HepG2 (cell line): ENCODE results near the gene NPTXR. TPM values are rescaled to one million over a fixed set of nuclear protein-coding genes. Genes with fewer than 3 reads are reported as not detected.

Experiments
- ATAC-seq: fragments of 200-7000 bp; cut with Tn5 transposase; 3 replicates; pipeline ENCODE4 v1.9.1; 2020; ENCODE audit warnings: mild to moderate bottlenecking, moderate library complexity
- BruUV-seq: library from RNA; stranded (reverse); fragments of 400-500 nt; replicated peaks from 2 replicates; lab custom pipeline; 2021; lab: Mats Ljungman, UMichigan
- CTCF ChIA-PET: fragments of 300-600 bp; formaldehyde crosslinking; extraction: SDS; loops from one replicate; lab custom pipeline; 2021; ENCODE audit warnings: low total read pairs, inconsistent platforms, low intra/inter-chr PET ratio; lab: Yijun Ruan, JAX
- POLR2A ChIA-PET: fragments of 350-600 bp; sonication (Branson Sonifier 250); formaldehyde crosslinking; loops from one replicate; lab custom pipeline; 2020; ENCODE audit warnings: antibody characterized with exemption, inconsistent platforms; lab: Yijun Ruan, JAX
- DNase-seq: peaks from one replicate; pipeline ENCODE4 v3.0.0-alpha.2; 2015; ENCODE audit warnings: low spot score
- FAIRE-seq: peaks from 3 replicates; lab custom pipeline; 2011; peaks lifted over from hg19 to GRCh38; lab: Jason Lieb, UNC
- H2AFZ ChIP-seq: one replicate; pipeline ENCODE4 v1.6.1; 2011; ENCODE audit warnings: low read length, inconsistent platforms
- H3K27ac ChIP-seq: fragments of 300-600 bp; 3 replicates; pipeline ENCODE4 v1.8.0; 2011; ENCODE audit warnings: mixed run types, mild to moderate bottlenecking, mixed read lengths, low read length, inconsistent platforms; ENCODE audit not compliant: insufficient read depth; ENCODE audit errors: extremely low read length
- H3K27me3 ChIP-seq, 2 experiments: fragments of 200-600 bp in 1 of 2; 2 replicates in 1 of 2; 3 replicates in 1 of 2; pipeline versions ENCODE4 v1.6.0 to v1.8.0; 2011; ENCODE audit warnings: low read length in 2 of 2, mild to moderate bottlenecking in 2 of 2, moderate library complexity in 2 of 2, inconsistent platforms in 1 of 2; ENCODE audit not compliant: insufficient read depth in 2 of 2, control insufficient read depth in 1 of 2
- H3K36me3 ChIP-seq, 2 experiments: fragments of 200-600 bp in 1 of 2; replicated peaks in 1 of 2; 2 replicates in 1 of 2; 3 replicates in 1 of 2; pipeline versions ENCODE4 v1.5.1 to v1.8.0; 2011; ENCODE audit warnings: low read length in 2 of 2, inconsistent platforms in 1 of 2; ENCODE audit not compliant: insufficient read depth in 2 of 2, control insufficient read depth in 1 of 2
- H3K4me1 ChIP-seq: 2 replicates; pipeline ENCODE4 v1.5.1; 2012; ENCODE audit warnings: low read length, inconsistent platforms; ENCODE audit not compliant: insufficient read depth
- H3K4me2 ChIP-seq: 2 replicates; pipeline ENCODE4 v1.6.0; 2011; ENCODE audit warnings: low read depth, low read length, inconsistent platforms
- H3K4me3 ChIP-seq, 3 experiments: fragments of 200-600 bp in 1 of 3; sonication (generic), shearing (Covaris generic) in 1 of 3; replicated peaks in 1 of 3; 2 replicates each; pipeline ENCODE4 v1.5.1; 2011 to 2016; ENCODE audit warnings: low read length in 3 of 3, inconsistent platforms in 2 of 3, low read depth in 2 of 3, mild to moderate bottlenecking in 2 of 3, control low read depth in 1 of 3, mixed read lengths in 1 of 3; ENCODE audit not compliant: insufficient read depth in 1 of 3
- H3K79me2 ChIP-seq: one replicate; pipeline ENCODE4 v1.6.1; 2011; ENCODE audit warnings: low read length, inconsistent platforms; ENCODE audit not compliant: insufficient read depth
- H3K9ac ChIP-seq: 2 replicates; pipeline ENCODE4 v1.6.0; 2011; ENCODE audit warnings: mild to moderate bottlenecking, low read depth, low read length, inconsistent platforms; ENCODE audit not compliant: insufficient read depth
- H3K9me3 ChIP-seq: 2 replicates; pipeline ENCODE4 v1.5.1; 2012; ENCODE audit warnings: mild to moderate bottlenecking, low read length
- H4K20me1 ChIP-seq: 2 replicates; pipeline ENCODE4 v1.6.0; 2011; ENCODE audit warnings: inconsistent platforms, mild to moderate bottlenecking, low read length, moderate library complexity; ENCODE audit not compliant: insufficient read depth
- ATRX ChIP-seq: sonication (generic); formaldehyde crosslinking; IDR thresholded peaks from 2 replicates; pipeline ENCODE4 v1.4.0; 2020; ENCODE audit warnings: missing genetic modification reagents, borderline replicate concordance
- EED ChIP-seq: sonication (generic); formaldehyde crosslinking; IDR thresholded peaks from 2 replicates; pipeline ENCODE4 v1.5.0; 2020; ENCODE audit warnings: mild to moderate bottlenecking, missing genetic modification reagents
- EZH2 ChIP-seq: conservative IDR thresholded peaks from 2 replicates; pipeline ENCODE4 v1.6.1; 2012; ENCODE audit warnings: mild to moderate bottlenecking, low read depth, low read length, moderate library complexity
- GMEB1 ChIP-seq: sonication (generic); formaldehyde crosslinking; IDR thresholded peaks from 2 replicates; pipeline ENCODE4 v1.5.1; 2020; ENCODE audit warnings: missing genetic modification reagents, mild to moderate bottlenecking, borderline replicate concordance
- HIC2 ChIP-seq: sonication (generic); formaldehyde crosslinking; IDR thresholded peaks from 2 replicates; pipeline ENCODE4 v1.9.0; 2022; ENCODE audit warnings: low read depth, missing genetic modification reagents
- MIER3 ChIP-seq: IDR thresholded peaks from 2 replicates; pipeline ENCODE4 v1.6.1; 2016; ENCODE audit warnings: missing compliant biosample characterization, borderline replicate concordance
- POLR2AphosphoS2 ChIP-seq: IDR thresholded peaks from 2 replicates; pipeline ENCODE4 v1.6.1; 2011; ENCODE audit warnings: low read depth, low read length, improper control_type of control experiment
- RBFOX2 ChIP-seq: fragments of 200-400 bp; formaldehyde crosslinking; IDR thresholded peaks from 2 replicates; pipeline ENCODE4 v1.6.1; 2017; ENCODE audit warnings: low read depth, mild to moderate bottlenecking, low read length
- RBM22 ChIP-seq: fragments of 200-400 bp; formaldehyde crosslinking; optimal IDR thresholded peaks from 2 replicates; pipeline ENCODE3; 2017; ENCODE audit warnings: mild to moderate bottlenecking, low read length, moderate library complexity
- SIX1 ChIP-seq: sonication (generic); formaldehyde crosslinking; IDR thresholded peaks from 2 replicates; pipeline ENCODE4 v1.4.0; 2020; ENCODE audit warnings: missing genetic modification reagents, borderline replicate concordance
- SNAPC2 ChIP-seq: sonication (generic); formaldehyde crosslinking; IDR thresholded peaks from 2 replicates; pipeline ENCODE4 v1.8.1; 2022; ENCODE audit warnings: mild to moderate bottlenecking, missing genetic modification reagents
- TOE1 ChIP-seq: sonication (generic); formaldehyde crosslinking; IDR thresholded peaks from 2 replicates; pipeline ENCODE4 v1.4.0; 2020; ENCODE audit warnings: mild to moderate bottlenecking, missing genetic modification reagents
- U2AF1 ChIP-seq: fragments of 200-400 bp; formaldehyde crosslinking; optimal IDR thresholded peaks from 2 replicates; pipeline ENCODE3; 2017; ENCODE audit warnings: mild to moderate bottlenecking, low read depth, low read length
- ZBTB20 ChIP-seq: sonication (generic); formaldehyde crosslinking; IDR thresholded peaks from 2 replicates; pipeline ENCODE4 v1.8.1; 2023; ENCODE audit warnings: missing genetic modification reagents, low read depth, mild to moderate bottlenecking, borderline replicate concordance
- ZFP36L2 ChIP-seq: sonication (generic); formaldehyde crosslinking; IDR thresholded peaks from 2 replicates; pipeline ENCODE4 v1.4.0; 2020; ENCODE audit warnings: missing genetic modification reagents
- ZNF17 ChIP-seq: sonication (generic); formaldehyde crosslinking; IDR thresholded peaks from 2 replicates; pipeline ENCODE4 v1.5.0; 2020; ENCODE audit warnings: mild to moderate bottlenecking, missing genetic modification reagents
- ZNF282 ChIP-seq: fragments of 450-650 bp; IDR thresholded peaks from 2 replicates; pipeline ENCODE4 v1.6.1; 2018; ENCODE audit not compliant: partially characterized antibody
- WGBS: methylation state at CpG from one replicate; pipeline ENCODE4 v1.1.6; 2017; ENCODE audit warnings: low lambda C conversion rate; 5-methylcytosine and 5-hydroxymethylcytosine counted together
- in situ Hi-C: cut with HindIII; loops from 2 replicates; pipeline ENCODE4 v1.10.0; 2017; ENCODE audit warnings: low pct_unique_long_range_greater_than_20kb; ENCODE audit not compliant: extremely low pct_ligation_motif_present
- intact Hi-C: fragments of 100-400 bp; cut with micrococcal nuclease; formaldehyde crosslinking; loops from one replicate; pipeline ENCODE4 v1.10.0; 2022; ENCODE audit not compliant: unreplicated experiment
- polyA plus RNA-seq, 8 experiments: library from polyadenylated mRNA; depleted of rRNA in 3 of 8; stranded (reverse) in 7 of 8; unstranded in 1 of 8; fragments of >200 nt; fragmentation: Illumina TruSeq in 4 of 8; extraction: Trizol in 4 of 8; gene quantifications; 2 replicates each; pipeline versions ENCODE4 v1.2.1 to v1.2.3, GENCODE V29; 2011 to 2016; ENCODE audit warnings: low read depth in 4 of 8, missing spikeins in 1 of 8, mixed read lengths in 1 of 8; ENCODE audit not compliant: insufficient read depth in 1 of 8
- total RNA-seq, 5 experiments: library from RNA; depleted of rRNA; stranded (reverse); fragments of >200 nt; fragmentation: Illumina TruSeq; extraction: Trizol; gene quantifications; 2 replicates each; pipeline ENCODE4 v1.2.3, GENCODE V29; 2016; ENCODE audit warnings: low read depth in 1 of 5

Gene NPTXR
- total and polyA plus RNA-seq, 2 of the 13 experiments (the other 11 are each of a cell fraction or from before 2014, with no cell fraction given) = 2.6 to 4.8 TPM

- TF ChIP-seq GMEB1 (CRISPR knock-in tag) = no peak
- TF ChIP-seq ZBTB20 (CRISPR knock-in tag) = no peak
- no peak for TF ChIP-seq TOE1 (CRISPR knock-in tag)
- no peak for TF ChIP-seq EED (CRISPR knock-in tag)
- no peak for TF ChIP-seq ZNF17 (CRISPR knock-in tag)
- TF ChIP-seq RBM22 = no peak
Measured at GRCh38 chr22:38886333-38886732, 42.5 kb upstream of the NPTXR start (continued).

GRCh38 chr22:38882972-38883622 is 39.3 kb upstream of the NPTXR start:
- Histone ChIP-seq H3K27me3 (peaks cover 0 to 16% of the 10 kb centered on the region in 2 experiments; a peak in 4 of 5 replicates), H3K4me1 (no peaks in the 10 kb centered on the region), H3K4me3 (no peak overlapping the region), H4K20me1 (no peaks in the 10 kb centered on the region), H3K9me3 (no peaks in the 10 kb centered on the region), H3K4me2 (no peak overlapping the region), H3K79me2 (no peaks in the 10 kb centered on the region), H3K27ac (no peak overlapping the region), H3K9ac (no peak overlapping the region), H2AFZ (no peak overlapping the region), H3K36me3 (no peaks in the 10 kb centered on the region)
- TF ChIP-seq MIER3 (no peak), U2AF1 (no peak), ZNF282 (no peak), ZFP36L2 (CRISPR knock-in tag) (no peak), HIC2 (CRISPR knock-in tag) (no peak), ATRX (CRISPR knock-in tag) (no peak), RBFOX2 (no peak), SIX1 (no peak), EZH2 (no peak), POLR2AphosphoS2 (no peak), SNAPC2 (CRISPR knock-in tag) (no peak)
- ATAC-seq (no peak), FAIRE-seq (no peak), DNase-seq (no peak)
- POLR2A ChIA-PET = no interaction called here
- intact Hi-C loops (no loop called here), in situ Hi-C loops (no loop called here)
- CTCF ChIA-PET = no interaction called here
- no TSS peak for BruUV-seq
- WGBS = 36% methylated on average over 8 of the region's 9 CpGs
